Measurements from ENCODE around the gene XRN2. TPM values are rescaled to one million over a fixed set of nuclear protein-coding genes. Genes with fewer than 3 reads are reported as not detected.
A peak's percentile ranks its signal among the peaks of the same experiment; 100 is the strongest.

XRN2 gene
- total RNA-seq, 3 donors from 2014 or later = 71.2 to 95.7 (median 90.4) TPM

- H3K27me3 ChIP-seq = no peaks in the 10 kb centered on the region
- H3K9me3 ChIP-seq = peaks cover 4 to 24% of the 10 kb centered on the region in 2 donors
- no peak overlapping the region for H3K4me3 ChIP-seq
- TF ChIP-seq, protein P1, sequence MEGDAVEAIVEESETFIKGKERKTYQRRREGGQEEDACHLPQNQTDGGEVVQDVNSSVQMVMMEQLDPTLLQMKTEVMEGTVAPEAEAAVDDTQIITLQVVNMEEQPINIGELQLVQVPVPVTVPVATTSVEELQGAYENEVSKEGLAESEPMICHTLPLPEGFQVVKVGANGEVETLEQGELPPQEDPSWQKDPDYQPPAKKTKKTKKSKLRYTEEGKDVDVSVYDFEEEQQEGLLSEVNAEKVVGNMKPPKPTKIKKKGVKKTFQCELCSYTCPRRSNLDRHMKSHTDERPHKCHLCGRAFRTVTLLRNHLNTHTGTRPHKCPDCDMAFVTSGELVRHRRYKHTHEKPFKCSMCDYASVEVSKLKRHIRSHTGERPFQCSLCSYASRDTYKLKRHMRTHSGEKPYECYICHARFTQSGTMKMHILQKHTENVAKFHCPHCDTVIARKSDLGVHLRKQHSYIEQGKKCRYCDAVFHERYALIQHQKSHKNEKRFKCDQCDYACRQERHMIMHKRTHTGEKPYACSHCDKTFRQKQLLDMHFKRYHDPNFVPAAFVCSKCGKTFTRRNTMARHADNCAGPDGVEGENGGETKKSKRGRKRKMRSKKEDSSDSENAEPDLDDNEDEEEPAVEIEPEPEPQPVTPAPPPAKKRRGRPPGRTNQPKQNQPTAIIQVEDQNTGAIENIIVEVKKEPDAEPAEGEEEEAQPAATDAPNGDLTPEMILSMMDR (IDR thresholded peaks at IDR 0.05) = no peak
- no peak for TF ChIP-seq POLR2AphosphoS5 (IDR thresholded peaks at IDR 0.05)
- TF ChIP-seq POLR2A (IDR thresholded peaks at IDR 0.05) = no peak
- no peak for DNase-seq (ENCODE audit: low spot score in 2 of 2)
- peak overlapping the region in 1 of 2 donors; percentile 16 for H3K27ac ChIP-seq
- peaks cover 0 to 20% of the 10 kb centered on the region in 2 donors for H3K4me1 ChIP-seq
- no peaks in the 10 kb centered on the region for H3K36me3 ChIP-seq
- intact Hi-C loops (cut with DNase I; ENCODE audit: low total_unique reads) = no loop called here
These were observed 20.5 kb downstream of the XRN2 start for GRCh38 chr20:21323640-21324039.

- Histone ChIP-seq H3K4me3 (no peak overlapping the region), H3K4me1 (peaks cover 0 to 20% of the 10 kb centered on the region in 2 donors), H3K9me3 (peaks cover 4 to 24% of the 10 kb centered on the region in 2 donors), H3K27ac (no peak overlapping the region), H3K27me3 (no peaks in the 10 kb centered on the region), H3K36me3 (no peaks in the 10 kb centered on the region)
- no peak for DNase-seq (ENCODE audit: low spot score in 2 of 2)
- intact Hi-C loops (cut with DNase I; ENCODE audit: low total_unique reads) = no loop called here
- TF ChIP-seq, protein P1 (IDR thresholded peaks at IDR 0.05) = no peak
- no peak for TF ChIP-seq POLR2AphosphoS5 (IDR thresholded peaks at IDR 0.05)
- TF ChIP-seq POLR2A (IDR thresholded peaks at IDR 0.05) = no peak
These were observed 21.0 kb downstream of the XRN2 start for GRCh38 chr20:21324126-21324525.

DNA sequence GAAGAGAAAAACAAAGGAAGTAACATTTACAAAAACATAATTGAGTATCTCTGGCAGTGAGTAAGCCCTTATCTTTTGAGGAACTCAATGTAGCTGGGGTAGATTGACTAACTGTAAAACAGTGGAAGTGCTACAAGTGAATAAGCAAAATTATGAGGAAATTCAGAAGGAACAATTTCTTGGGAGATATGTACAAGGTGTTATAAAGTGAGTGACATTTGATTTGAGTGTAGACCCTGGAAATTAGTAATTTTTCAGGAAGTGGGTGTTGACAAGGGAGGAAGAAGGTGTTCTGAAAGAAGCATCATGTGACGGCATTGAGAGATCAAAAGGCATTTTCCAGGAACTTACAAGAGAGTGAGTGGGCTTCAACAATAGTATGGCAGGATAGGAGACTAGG, 22.2 kb downstream of the XRN2 start:
- no peaks in the 10 kb centered on the region for H3K27me3 ChIP-seq
- no peak for TF ChIP-seq POLR2AphosphoS5 (IDR thresholded peaks at IDR 0.05)
- TF ChIP-seq, protein P1 (IDR thresholded peaks at IDR 0.05) = no peak
- TF ChIP-seq POLR2A (IDR thresholded peaks at IDR 0.05) = no peak
- intact Hi-C loops (cut with DNase I; ENCODE audit: low total_unique reads) = no loop called here
- no peaks in the 10 kb centered on the region for H3K36me3 ChIP-seq
- H3K9me3 ChIP-seq = peaks cover 4 to 16% of the 10 kb centered on the region in 2 donors
- H3K4me1 ChIP-seq = peaks cover 0 to 20% of the 10 kb centered on the region in 2 donors
- no peak overlapping the region for H3K4me3 ChIP-seq
- H3K27ac ChIP-seq = no peak overlapping the region
- no peak for DNase-seq (ENCODE audit: low spot score in 2 of 2)

GRCh38 chr20:21326700-21327099, 23.6 kb downstream of the XRN2 start:
- TF ChIP-seq POLR2AphosphoS5 (IDR thresholded peaks at IDR 0.05) (no peak), POLR2A (IDR thresholded peaks at IDR 0.05) (no peak)
- TF ChIP-seq, protein P1 (IDR thresholded peaks at IDR 0.05) = no peak
- Histone ChIP-seq H3K36me3 (no peaks in the 10 kb centered on the region), H3K4me1 (peaks cover 0 to 20% of the 10 kb centered on the region in 2 donors), H3K27me3 (no peaks in the 10 kb centered on the region), H3K27ac (no peak overlapping the region), H3K9me3 (peaks cover 4 to 12% of the 10 kb centered on the region in 2 donors), H3K4me3 (no peak overlapping the region)
- no peak for DNase-seq (ENCODE audit: low spot score in 2 of 2)
- intact Hi-C loops (cut with DNase I; ENCODE audit: low total_unique reads) = no loop called here

DNA sequence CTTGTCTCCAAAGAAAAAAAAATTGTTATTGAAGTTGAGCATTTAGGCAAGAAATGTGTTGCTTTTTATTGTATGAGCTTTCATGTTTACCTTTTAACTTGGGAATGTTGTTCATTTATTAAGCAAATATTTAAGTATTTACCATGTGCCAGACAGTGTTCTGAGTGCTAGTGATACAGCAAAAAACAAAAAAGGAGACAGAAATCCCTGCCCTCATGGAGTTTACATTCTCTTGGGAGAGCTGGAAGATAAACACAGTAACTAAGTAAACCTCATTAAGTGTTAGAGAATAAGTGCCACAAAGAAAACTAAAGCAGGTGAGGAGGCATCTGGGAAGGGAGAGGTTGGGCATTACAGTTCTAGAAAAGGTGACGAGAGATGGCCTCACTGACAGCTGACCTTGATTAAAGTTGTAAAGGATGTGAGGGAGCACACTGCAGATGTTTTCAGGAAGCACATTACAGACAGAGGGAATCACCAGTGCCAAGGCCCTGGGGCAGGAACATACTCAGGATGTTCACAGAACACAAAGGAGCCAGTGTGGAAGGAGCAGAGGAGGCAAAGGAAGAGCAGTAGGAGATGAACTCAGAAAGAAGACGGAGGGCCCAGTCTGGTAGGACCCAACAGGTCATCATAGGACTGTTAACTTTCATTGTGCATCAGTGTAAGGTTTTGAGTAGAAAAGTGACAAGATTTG, 33.5 kb downstream of the XRN2 start:
- no peaks in the 10 kb centered on the region for H3K9me3 ChIP-seq
- H3K36me3 ChIP-seq = peaks cover 5% of the 10 kb centered on the region
- H3K27ac ChIP-seq = no peak overlapping the region
- no peak for DNase-seq (ENCODE audit: low spot score in 2 of 2)
- no peaks in the 10 kb centered on the region for H3K27me3 ChIP-seq
- no peak for TF ChIP-seq POLR2AphosphoS5 (IDR thresholded peaks at IDR 0.05)
- TF ChIP-seq, protein P1 (IDR thresholded peaks at IDR 0.05) = no peak
- TF ChIP-seq POLR2A (IDR thresholded peaks at IDR 0.05) = no peak
- H3K4me3 ChIP-seq = no peak overlapping the region
- intact Hi-C loops (cut with DNase I; ENCODE audit: low total_unique reads) = no loop called here
- no peaks in the 10 kb centered on the region for H3K4me1 ChIP-seq

Measured in breast epithelium (tissue), 4 donors.